ENCODE results near the gene MYO1H. TPM values are rescaled to one million over a fixed set of nuclear protein-coding genes. Genes with fewer than 3 reads are reported as not detected.
A peak's percentile ranks its signal among the peaks of the same experiment; 100 is the strongest.

MYO1H gene
- total RNA-seq, 1 experiment from 2014 or later = 0.26 TPM

GRCh38 chr12:109450980-109451379, 103.3 kb downstream of the MYO1H start:
- no peak overlapping the region for H2AK5ac ChIP-seq (ENCODE audit: insufficient read length, low read length)
- no peaks in the 10 kb centered on the region for H3K79me1 ChIP-seq (ENCODE audit: insufficient read depth, low read depth, low read length, poor library complexity, severe bottlenecking)
- H2BK5ac ChIP-seq (ENCODE audit: insufficient read length, low read length) = no peak overlapping the region
- no peak overlapping the region for H4K5ac ChIP-seq (ENCODE audit: insufficient read length, low read depth, low read length)
- no peaks in the 10 kb centered on the region for H3K79me2 ChIP-seq (ENCODE audit: insufficient read depth, low read length)
- H2BK15ac ChIP-seq (ENCODE audit: low read depth, low read length) = no peak overlapping the region
- no CpG with 5 or more reads among the region's 4 CpGs for WGBS (ENCODE audit: extremely low coverage, insufficient read length, low lambda C conversion rate)
- no peak overlapping the region for H2AFZ ChIP-seq (ENCODE audit: low read length)
- H2BK12ac ChIP-seq (ENCODE audit: insufficient read length, low read depth, low read length) = no peak overlapping the region
- no peak overlapping the region for H3K23ac ChIP-seq (ENCODE audit: insufficient read length, low read depth, low read length)
- H2BK120ac ChIP-seq (ENCODE audit: low read depth, low read length, poor library complexity, severe bottlenecking) = no peak overlapping the region
- TF ChIP-seq, protein P1, sequence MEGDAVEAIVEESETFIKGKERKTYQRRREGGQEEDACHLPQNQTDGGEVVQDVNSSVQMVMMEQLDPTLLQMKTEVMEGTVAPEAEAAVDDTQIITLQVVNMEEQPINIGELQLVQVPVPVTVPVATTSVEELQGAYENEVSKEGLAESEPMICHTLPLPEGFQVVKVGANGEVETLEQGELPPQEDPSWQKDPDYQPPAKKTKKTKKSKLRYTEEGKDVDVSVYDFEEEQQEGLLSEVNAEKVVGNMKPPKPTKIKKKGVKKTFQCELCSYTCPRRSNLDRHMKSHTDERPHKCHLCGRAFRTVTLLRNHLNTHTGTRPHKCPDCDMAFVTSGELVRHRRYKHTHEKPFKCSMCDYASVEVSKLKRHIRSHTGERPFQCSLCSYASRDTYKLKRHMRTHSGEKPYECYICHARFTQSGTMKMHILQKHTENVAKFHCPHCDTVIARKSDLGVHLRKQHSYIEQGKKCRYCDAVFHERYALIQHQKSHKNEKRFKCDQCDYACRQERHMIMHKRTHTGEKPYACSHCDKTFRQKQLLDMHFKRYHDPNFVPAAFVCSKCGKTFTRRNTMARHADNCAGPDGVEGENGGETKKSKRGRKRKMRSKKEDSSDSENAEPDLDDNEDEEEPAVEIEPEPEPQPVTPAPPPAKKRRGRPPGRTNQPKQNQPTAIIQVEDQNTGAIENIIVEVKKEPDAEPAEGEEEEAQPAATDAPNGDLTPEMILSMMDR (conservative IDR thresholded peaks at IDR 0.05) = no peak
- no peak overlapping the region for H3K4ac ChIP-seq (ENCODE audit: low read depth, low read length)
- H4K8ac ChIP-seq (replicated peaks; ENCODE audit: insufficient read length, low read depth, low read length) = no peak overlapping the region
- Mint-ChIP-seq H3K4me3 (no peak overlapping the region), H3K27me3 (ENCODE audit: low read depth) (no peaks in the 10 kb centered on the region), H3K4me1 (no peaks in the 10 kb centered on the region), H3K36me3 (ENCODE audit: insufficient read depth in 1 of 3, low read depth in 3 of 3) (peaks cover 36 to 91% (median 73%) of the 10 kb centered on the region in 3 experiments; a peak in 6 of 7 replicates), H3K27ac (peak overlapping the region in 1 of 3 experiments; percentile 77; a peak in 2 of 7 replicates), H3K9me3 (no peaks in the 10 kb centered on the region)
- H3K9me3 ChIP-seq (ENCODE audit: control insufficient read depth, low read depth, low read length) = no peaks in the 10 kb centered on the region
- H3K27me3 ChIP-seq (ENCODE audit: insufficient read depth, low read length) = no peaks in the 10 kb centered on the region
- no peak overlapping the region for H3K14ac ChIP-seq (ENCODE audit: insufficient read depth, low read length)
- H3K23me2 ChIP-seq (ENCODE audit: insufficient read length, low read depth, low read length, poor library complexity, severe bottlenecking) = no peaks in the 10 kb centered on the region
- no peak overlapping the region for H3K27ac ChIP-seq (ENCODE audit: insufficient read length, low read depth, low read length)
- no peak overlapping the region for H3K4me2 ChIP-seq (ENCODE audit: insufficient read depth, insufficient read length, low read length)
- H3T11ph ChIP-seq (ENCODE audit: low read length) = no peak overlapping the region
- H4K20me1 ChIP-seq (ENCODE audit: control insufficient read depth, insufficient read depth, insufficient read length) = no peaks in the 10 kb centered on the region
- H4K91ac ChIP-seq (ENCODE audit: insufficient read length, low read depth, low read length) = no peak overlapping the region
- H3K56ac ChIP-seq (ENCODE audit: insufficient read length, low read depth, low read length) = no peak overlapping the region
- no peak overlapping the region for H3K18ac ChIP-seq (ENCODE audit: insufficient read length, low read depth, low read length)
- no peaks in the 10 kb centered on the region for H3K4me1 ChIP-seq (ENCODE audit: insufficient read depth, low read length)
- H3K9ac ChIP-seq (ENCODE audit: extremely low read depth, insufficient read length, low read length) = no peak overlapping the region
- no peak overlapping the region for H2BK20ac ChIP-seq (ENCODE audit: low read depth, low read length, poor library complexity, severe bottlenecking)
- no peak for DNase-seq

Data from H9 (cell line).